ENCODE results near the gene SMARCAL1. TPM values are rescaled to one million over a fixed set of nuclear protein-coding genes. Genes with fewer than 3 reads are reported as not detected.
A peak's percentile ranks its signal among the peaks of the same experiment; 100 is the strongest.

The SMARCAL1 gene
- total RNA-seq, 4 donors from 2014 or later: 11.9 to 18.7 (median 14.8) TPM

DNA sequence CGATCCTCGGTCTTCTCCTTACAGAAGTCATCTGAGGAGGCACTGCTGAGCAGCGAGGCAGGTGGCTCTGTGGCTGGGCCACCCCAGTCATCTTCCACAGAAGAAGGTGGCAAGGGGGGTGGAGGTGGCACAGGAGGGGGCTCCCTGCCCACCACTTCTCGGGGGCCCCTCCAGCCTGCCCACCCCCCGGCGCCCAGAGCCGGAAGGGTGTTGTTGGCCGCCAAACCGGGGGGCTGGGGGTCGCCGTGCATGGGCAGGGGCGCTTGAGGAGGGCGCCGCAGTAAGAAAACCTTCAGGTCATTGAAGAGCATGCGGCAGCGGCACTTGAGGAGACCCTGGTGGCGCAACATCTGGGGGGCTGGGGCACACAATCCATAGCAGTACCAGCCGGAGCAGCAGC lies 42.5 kb upstream of the SMARCAL1 start:
- no peak for TF ChIP-seq POLR2A (IDR thresholded peaks at IDR 0.05)
- TF ChIP-seq, protein P1, sequence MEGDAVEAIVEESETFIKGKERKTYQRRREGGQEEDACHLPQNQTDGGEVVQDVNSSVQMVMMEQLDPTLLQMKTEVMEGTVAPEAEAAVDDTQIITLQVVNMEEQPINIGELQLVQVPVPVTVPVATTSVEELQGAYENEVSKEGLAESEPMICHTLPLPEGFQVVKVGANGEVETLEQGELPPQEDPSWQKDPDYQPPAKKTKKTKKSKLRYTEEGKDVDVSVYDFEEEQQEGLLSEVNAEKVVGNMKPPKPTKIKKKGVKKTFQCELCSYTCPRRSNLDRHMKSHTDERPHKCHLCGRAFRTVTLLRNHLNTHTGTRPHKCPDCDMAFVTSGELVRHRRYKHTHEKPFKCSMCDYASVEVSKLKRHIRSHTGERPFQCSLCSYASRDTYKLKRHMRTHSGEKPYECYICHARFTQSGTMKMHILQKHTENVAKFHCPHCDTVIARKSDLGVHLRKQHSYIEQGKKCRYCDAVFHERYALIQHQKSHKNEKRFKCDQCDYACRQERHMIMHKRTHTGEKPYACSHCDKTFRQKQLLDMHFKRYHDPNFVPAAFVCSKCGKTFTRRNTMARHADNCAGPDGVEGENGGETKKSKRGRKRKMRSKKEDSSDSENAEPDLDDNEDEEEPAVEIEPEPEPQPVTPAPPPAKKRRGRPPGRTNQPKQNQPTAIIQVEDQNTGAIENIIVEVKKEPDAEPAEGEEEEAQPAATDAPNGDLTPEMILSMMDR (IDR thresholded peaks at IDR 0.05): no peak
- H3K4me3 ChIP-seq (ENCODE audit: low read depth, poor library complexity, severe bottlenecking): no peak overlapping the region
- DNase-seq (ENCODE audit: low spot score in 2 of 2): no peak
- intact Hi-C loops (cut with DNase I; ENCODE audit: low total_unique reads): no loop called here
- 80 to 89% methylated on average over 16 to 17 of the region's 18 CpGs for WGBS, 2 donors

DNA sequence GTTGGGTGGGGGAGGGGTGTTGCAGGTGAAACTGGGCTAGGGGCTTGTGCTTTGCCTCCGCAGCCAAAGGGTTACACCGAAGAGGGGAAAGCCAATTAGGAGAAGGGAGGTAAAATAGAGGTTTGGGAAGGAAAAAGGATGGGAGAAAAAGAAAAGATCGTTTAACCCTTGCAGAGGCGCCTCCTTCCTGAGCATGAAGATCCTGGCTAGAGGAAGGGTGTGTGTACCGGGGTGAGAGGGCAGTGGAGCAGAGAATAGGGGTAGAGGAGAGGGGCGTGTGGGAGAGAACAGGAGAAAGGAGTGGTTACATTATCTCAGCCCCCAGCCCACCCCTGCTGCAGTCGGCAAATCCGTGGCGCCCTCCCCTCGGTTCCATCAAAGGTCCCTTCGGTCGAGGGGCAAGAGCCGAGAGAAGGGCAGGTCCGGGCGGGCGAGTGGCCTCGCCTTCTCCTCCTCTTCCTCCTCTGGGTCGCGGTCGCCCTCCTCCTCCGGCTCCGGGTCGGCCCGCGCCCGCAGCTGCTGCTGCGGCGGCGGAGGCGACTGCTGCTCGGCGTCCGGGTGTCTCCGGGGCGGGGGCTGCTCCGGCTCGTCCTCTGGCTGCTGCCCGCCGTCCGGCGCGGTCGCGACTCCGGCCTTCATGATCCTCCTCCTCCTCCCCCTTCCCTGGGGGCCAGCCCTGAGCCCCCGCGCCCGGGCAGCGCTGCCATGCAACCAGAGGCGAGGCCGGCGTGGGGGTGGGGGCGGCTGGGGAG lies 41.1 kb upstream of the SMARCAL1 start:
- DNase-seq (ENCODE audit: low spot score in 2 of 2): no peak
- intact Hi-C loops (cut with DNase I; ENCODE audit: low total_unique reads): no loop called here
- 2 to 3% methylated on average over 49 to 52 of the region's 53 CpGs for WGBS, 2 donors
- TF ChIP-seq, protein P1 (IDR thresholded peaks at IDR 0.05): no peak
- no peak for TF ChIP-seq POLR2A (IDR thresholded peaks at IDR 0.05)
- no peak overlapping the region for H3K4me3 ChIP-seq (ENCODE audit: low read depth, poor library complexity, severe bottlenecking)

- WGBS, 2 donors: 1 to 4% methylated on average over 57 to 60 of the region's 60 CpGs
- DNase-seq (ENCODE audit: low spot score in 2 of 2): peak; percentile 42 to 91
- no peak for TF ChIP-seq POLR2A (IDR thresholded peaks at IDR 0.05)
- TF ChIP-seq, protein P1 (IDR thresholded peaks at IDR 0.05): no peak
- intact Hi-C loops (cut with DNase I; ENCODE audit: low total_unique reads): no loop called here
- no peak within 1 kb of the TSS for H3K4me3 ChIP-seq (ENCODE audit: low read depth, poor library complexity, severe bottlenecking)
These were observed 40.3 kb upstream of the SMARCAL1 start, which contains the start of gene MARCHF4 for GRCh38 chr2:216371721-216372702. Gene MARCHF4, minus strand, starts transcription at chr2:216372483. Its CDS starts 2,223 bp downstream, at chr2:216370260.

- intact Hi-C loops (cut with DNase I; ENCODE audit: low total_unique reads): no loop called here
- H3K4me3 ChIP-seq (ENCODE audit: low read depth, poor library complexity, severe bottlenecking): no peak overlapping the region
- DNase-seq (ENCODE audit: low spot score in 2 of 2): no peak
- 32 to 35% methylated on average over 6 of the region's 6 CpGs for WGBS, 2 donors
- TF ChIP-seq, protein P1 (IDR thresholded peaks at IDR 0.05): no peak
- no peak for TF ChIP-seq POLR2A (IDR thresholded peaks at IDR 0.05)
These were observed 39.5 kb upstream of the SMARCAL1 start for GRCh38 chr2:216372761-216373291.

- TF ChIP-seq, protein P1 (IDR thresholded peaks at IDR 0.05): no peak
- no peak for TF ChIP-seq POLR2A (IDR thresholded peaks at IDR 0.05)
- H3K4me3 ChIP-seq (ENCODE audit: low read depth, poor library complexity, severe bottlenecking): no peak overlapping the region
- no peak for DNase-seq (ENCODE audit: low spot score in 2 of 2)
- intact Hi-C loops (cut with DNase I; ENCODE audit: low total_unique reads): no loop called here
These were observed 38.4 kb upstream of the SMARCAL1 start for GRCh38 chr2:216373896-216374295.
